GM11168 (cell line): Measurements from ENCODE around the gene PTPRD.

Source experiments
- in situ Hi-C: fragments of 300-500 bp; cut with MboI; formaldehyde crosslinking; loops from one replicate; pipeline ENCODE4 v1.12.0; 2022; ENCODE audit warnings: low sequenced_read_pairs; ENCODE audit not compliant: unreplicated experiment

Gene PTPRD

GRCh38 chr9:8304720-8305119, 2308.1 kb downstream of the PTPRD start:
- in situ Hi-C loops, result no loop called here

GRCh38 chr9:8301296-8301695, 2311.5 kb downstream of the PTPRD start:
- in situ Hi-C loops, result no loop called here

GRCh38 chr9:8297047-8297446, 2315.8 kb downstream of the PTPRD start:
- in situ Hi-C loops, result no loop called here

GRCh38 chr9:8292657-8293056, 2320.1 kb downstream of the PTPRD start:
- in situ Hi-C loops, result no loop called here

- in situ Hi-C loops, result no loop called here
Observed at GRCh38 chr9:8289681-8290080, 2323.1 kb downstream of the PTPRD start.

- in situ Hi-C loops, result no loop called here
Observed at GRCh38 chr9:8287970-8288369, 2324.8 kb downstream of the PTPRD start.

- in situ Hi-C loops, result no loop called here
Observed at GRCh38 chr9:8287501-8287900, 2325.3 kb downstream of the PTPRD start.

- in situ Hi-C loops, result no loop called here
Observed at GRCh38 chr9:8284884-8285283, 2327.9 kb downstream of the PTPRD start.

GRCh38 chr9:8282535-8282934, 2330.3 kb downstream of the PTPRD start:
- in situ Hi-C loops, result no loop called here

GRCh38 chr9:8280811-8281210, 2332.0 kb downstream of the PTPRD start:
- in situ Hi-C loops, result no loop called here

- in situ Hi-C loops, result no loop called here
Observed at GRCh38 chr9:8278048-8278447, 2334.8 kb downstream of the PTPRD start.

- in situ Hi-C loops, result no loop called here
Observed at GRCh38 chr9:8270235-8270634, 2342.6 kb downstream of the PTPRD start.

- in situ Hi-C loops, result no loop called here
Observed at GRCh38 chr9:8268881-8269280, 2343.9 kb downstream of the PTPRD start.

GRCh38 chr9:8268216-8268878, 2344.5 kb downstream of the PTPRD start:
- in situ Hi-C loops, result no loop called here

GRCh38 chr9:8267636-8268035, 2345.2 kb downstream of the PTPRD start:
- in situ Hi-C loops, result no loop called here

- in situ Hi-C loops, result no loop called here
Observed at GRCh38 chr9:8266861-8267260, 2345.9 kb downstream of the PTPRD start.

- in situ Hi-C loops, result no loop called here
Observed at GRCh38 chr9:8265281-8265680, 2347.5 kb downstream of the PTPRD start.
